ENCODE results near the gene CNDP2. TPM values are rescaled to one million over a fixed set of nuclear protein-coding genes. Genes with fewer than 3 reads are reported as not detected.

CNDP2 gene
- total RNA-seq, 1 donor from 2014 or later = 67.4 TPM

- TF ChIP-seq CTCF (IDR thresholded peaks at IDR 0.05; ENCODE audit: insufficient read depth, low read length, severe bottlenecking) = no peak
- DNase-seq (ENCODE audit: low read depth) (no peak), FAIRE-seq (no peak)
- H3K27me3 ChIP-seq (ENCODE audit: control insufficient read depth, insufficient read depth, low read length) = no peaks in the 10 kb centered on the region
- H3K36me3 ChIP-seq (ENCODE audit: control insufficient read depth, insufficient read depth, low read length) = peaks cover 17% of the 10 kb centered on the region
- H3K4me3 ChIP-seq (ENCODE audit: low read depth, low read length) = no peak overlapping the region
These were observed 7.0 kb downstream of the CNDP2 start for GRCh38 chr18:74503137-74503536.

GRCh38 chr18:74505776-74506175 is 9.6 kb downstream of the CNDP2 start:
- Histone ChIP-seq H3K36me3 (ENCODE audit: control insufficient read depth, insufficient read depth, low read length) (peaks cover 31% of the 10 kb centered on the region), H3K4me3 (ENCODE audit: low read depth, low read length) (no peak overlapping the region), H3K27me3 (ENCODE audit: control insufficient read depth, insufficient read depth, low read length) (no peaks in the 10 kb centered on the region)
- FAIRE-seq = no peak
- no peak for TF ChIP-seq CTCF (IDR thresholded peaks at IDR 0.05; ENCODE audit: insufficient read depth, low read length, severe bottlenecking)
- no peak for DNase-seq (ENCODE audit: low read depth)

- FAIRE-seq (no peak), DNase-seq (ENCODE audit: low read depth) (no peak)
- H3K36me3 ChIP-seq (ENCODE audit: control insufficient read depth, insufficient read depth, low read length) = peaks cover 35% of the 10 kb centered on the region
- no peak overlapping the region for H3K4me3 ChIP-seq (ENCODE audit: low read depth, low read length)
- H3K27me3 ChIP-seq (ENCODE audit: control insufficient read depth, insufficient read depth, low read length) = no peaks in the 10 kb centered on the region
- TF ChIP-seq CTCF (IDR thresholded peaks at IDR 0.05; ENCODE audit: insufficient read depth, low read length, severe bottlenecking) = no peak
These were observed 10.4 kb downstream of the CNDP2 start for GRCh38 chr18:74506448-74507084.

GRCh38 chr18:74507097-74507881 is 11.1 kb downstream of the CNDP2 start:
- TF ChIP-seq CTCF (IDR thresholded peaks at IDR 0.05; ENCODE audit: insufficient read depth, low read length, severe bottlenecking) = no peak
- Histone ChIP-seq H3K27me3 (ENCODE audit: control insufficient read depth, insufficient read depth, low read length) (no peaks in the 10 kb centered on the region), H3K4me3 (ENCODE audit: low read depth, low read length) (no peak overlapping the region), H3K36me3 (ENCODE audit: control insufficient read depth, insufficient read depth, low read length) (peaks cover 40% of the 10 kb centered on the region)
- FAIRE-seq (no peak), DNase-seq (ENCODE audit: low read depth) (no peak)

- FAIRE-seq (no peak), DNase-seq (ENCODE audit: low read depth) (no peak)
- Histone ChIP-seq H3K36me3 (ENCODE audit: control insufficient read depth, insufficient read depth, low read length) (peaks cover 41% of the 10 kb centered on the region), H3K27me3 (ENCODE audit: control insufficient read depth, insufficient read depth, low read length) (no peaks in the 10 kb centered on the region), H3K4me3 (ENCODE audit: low read depth, low read length) (no peak overlapping the region)
- no peak for TF ChIP-seq CTCF (IDR thresholded peaks at IDR 0.05; ENCODE audit: insufficient read depth, low read length, severe bottlenecking)
These were observed 11.8 kb downstream of the CNDP2 start for GRCh38 chr18:74507927-74508326.
